Astrocyte (in vitro differentiated cells and primary cell): Measurements from ENCODE around the gene PSMD5. TPM values are rescaled to one million over a fixed set of nuclear protein-coding genes. Genes with fewer than 3 reads are reported as not detected.
A peak's percentile ranks its signal among the peaks of the same experiment; 100 is the strongest.

Experiments used
- DNase-seq: peaks from one replicate; pipeline ENCODE4 v3.0.0-alpha.2; 2010; ENCODE audit warnings: low read depth
- FAIRE-seq: peaks from 2 replicates; lab custom pipeline; 2011; peaks lifted over from hg19 to GRCh38; lab: Jason Lieb, UNC
- H2AFZ ChIP-seq: 2 replicates; pipeline ENCODE4 v1.6.0; 2012; ENCODE audit warnings: low read depth, low read length, inconsistent platforms
- H3K27ac ChIP-seq: 2 replicates; pipeline ENCODE4 v1.5.1; 2011; ENCODE audit warnings: low read depth, low read length, inconsistent platforms
- H3K27me3 ChIP-seq: 2 replicates; pipeline ENCODE4 v1.6.0; 2011; ENCODE audit warnings: low read length, inconsistent platforms; ENCODE audit not compliant: insufficient read depth
- H3K36me3 ChIP-seq: 2 replicates; pipeline ENCODE4 v1.5.1; 2011; ENCODE audit warnings: low read length, inconsistent platforms; ENCODE audit not compliant: insufficient read depth
- H3K4me1 ChIP-seq: 2 replicates; pipeline ENCODE4 v1.5.1; 2011; ENCODE audit warnings: low read length, inconsistent platforms; ENCODE audit not compliant: insufficient read depth
- H3K4me2 ChIP-seq: 2 replicates; pipeline ENCODE4 v1.6.0; 2012; ENCODE audit warnings: low read length, inconsistent platforms
- H3K4me3 ChIP-seq: 2 replicates; pipeline ENCODE4 v1.5.1; 2011; ENCODE audit warnings: low read depth, mild to moderate bottlenecking, low read length, inconsistent platforms; ENCODE audit not compliant: insufficient read depth
- H3K79me2 ChIP-seq: 2 replicates; pipeline ENCODE4 v1.6.0; 2012; ENCODE audit warnings: mild to moderate bottlenecking, low read length, inconsistent platforms; ENCODE audit not compliant: insufficient read depth
- H3K9ac ChIP-seq: 2 replicates; pipeline ENCODE4 v1.6.0; 2012; ENCODE audit warnings: mild to moderate bottlenecking, low read length, inconsistent platforms
- H3K9me3 ChIP-seq: 2 replicates; pipeline ENCODE4 v1.5.1; 2012; ENCODE audit warnings: low read depth, mild to moderate bottlenecking, low read length, inconsistent platforms; ENCODE audit not compliant: insufficient read depth
- H4K20me1 ChIP-seq: 2 replicates; pipeline ENCODE4 v1.6.0; 2012; ENCODE audit warnings: low read length, inconsistent platforms; ENCODE audit not compliant: insufficient read depth
- H3K27ac Mint-ChIP-seq: one replicate; pipeline ENCODE4 v1.8.0; 2021; ENCODE audit warnings: mild to moderate bottlenecking, mixed read lengths; ENCODE audit not compliant: unreplicated experiment
- H3K27me3 Mint-ChIP-seq: one replicate; pipeline ENCODE4 v1.8.0; 2021; ENCODE audit warnings: low read depth, mixed read lengths; ENCODE audit not compliant: unreplicated experiment
- H3K36me3 Mint-ChIP-seq: one replicate; pipeline ENCODE4 v1.8.0; 2021; ENCODE audit warnings: low read depth, mixed read lengths; ENCODE audit not compliant: unreplicated experiment
- H3K4me1 Mint-ChIP-seq: one replicate; pipeline ENCODE4 v1.8.0; 2021; ENCODE audit warnings: low read depth, mixed read lengths; ENCODE audit not compliant: unreplicated experiment
- H3K4me3 Mint-ChIP-seq: one replicate; pipeline ENCODE4 v1.8.0; 2021; ENCODE audit warnings: mild to moderate bottlenecking, moderate library complexity, mixed read lengths; ENCODE audit not compliant: unreplicated experiment
- H3K9me3 Mint-ChIP-seq: one replicate; pipeline ENCODE4 v1.8.0; 2021; ENCODE audit warnings: mild to moderate bottlenecking, mixed read lengths; ENCODE audit not compliant: unreplicated experiment
- CTCF ChIP-seq: IDR thresholded peaks from 2 replicates; pipeline ENCODE4 v1.5.1; 2011; ENCODE audit warnings: low read depth, mild to moderate bottlenecking, inconsistent platforms, low read length, moderate library complexity; ENCODE audit not compliant: insufficient read depth
- EZH2 ChIP-seq: IDR thresholded peaks from 2 replicates; pipeline ENCODE4 v1.6.1; 2012; ENCODE audit warnings: mild to moderate bottlenecking, low read length, inconsistent platforms; ENCODE audit not compliant: insufficient read depth
- total RNA-seq: library from RNA; stranded (reverse); gene quantifications from 2 replicates; pipeline ENCODE4 v1.2.1, GENCODE V29; 2021

Gene PSMD5
- total RNA-seq, 1 donor from 2014 or later, result 66.2 TPM

DNA sequence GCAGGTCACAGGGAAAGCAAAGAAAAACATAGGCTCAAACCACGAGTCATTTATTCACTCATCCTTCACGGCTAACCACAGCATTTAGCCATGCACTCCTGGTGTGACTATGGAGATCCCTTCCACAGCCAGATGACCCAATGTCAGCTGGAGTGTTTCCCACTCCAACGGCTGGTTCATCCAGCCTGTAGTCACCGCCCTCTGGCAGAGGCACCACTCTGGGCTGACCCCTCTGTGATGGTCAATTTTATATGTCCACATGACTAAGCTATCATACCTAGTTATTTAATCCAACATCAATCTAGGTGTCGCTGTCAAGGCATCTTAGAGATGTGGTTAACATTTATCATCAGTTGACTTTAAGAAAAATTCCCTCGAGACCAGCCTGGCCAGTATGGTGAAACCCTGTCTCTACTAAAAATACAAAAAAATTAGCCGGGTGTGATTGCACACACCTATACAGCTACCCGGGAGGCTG is 43.8 kb upstream of the PSMD5 start:
- Mint-ChIP-seq H3K4me3 (peak overlapping the region; percentile 3), H3K27me3 (peaks cover 4% of the 10 kb centered on the region), H3K27ac (no peak overlapping the region), H3K9me3 (no peaks in the 10 kb centered on the region), H3K36me3 (no peaks in the 10 kb centered on the region), H3K4me1 (peaks cover 15% of the 10 kb centered on the region)
- Histone ChIP-seq H3K4me1 (peaks cover 10% of the 10 kb centered on the region), H2AFZ (no peak overlapping the region), H3K27ac (no peak overlapping the region), H4K20me1 (no peaks in the 10 kb centered on the region), H3K4me2 (peak overlapping the region; percentile 47), H3K36me3 (no peaks in the 10 kb centered on the region), H3K9me3 (no peaks in the 10 kb centered on the region), H3K4me3 (no peak overlapping the region), H3K9ac (no peak overlapping the region), H3K27me3 (peaks cover 9% of the 10 kb centered on the region), H3K79me2 (no peaks in the 10 kb centered on the region)
- no peak for FAIRE-seq
- peak; percentile 91 for DNase-seq
- no peak for TF ChIP-seq EZH2
- no peak for TF ChIP-seq CTCF

- Mint-ChIP-seq H3K9me3 (no peaks in the 10 kb centered on the region), H3K27me3 (peaks cover 2% of the 10 kb centered on the region), H3K36me3 (no peaks in the 10 kb centered on the region), H3K4me1 (peaks cover 15% of the 10 kb centered on the region), H3K4me3 (peak overlapping the region; percentile 3), H3K27ac (peak overlapping the region; percentile 9)
- Histone ChIP-seq H3K9ac (no peak overlapping the region), H2AFZ (no peak overlapping the region), H3K4me3 (no peak overlapping the region), H3K4me2 (peak overlapping the region; percentile 47), H3K79me2 (no peaks in the 10 kb centered on the region), H3K9me3 (no peaks in the 10 kb centered on the region), H3K27me3 (peaks cover 9% of the 10 kb centered on the region), H3K36me3 (no peaks in the 10 kb centered on the region), H3K4me1 (peaks cover 10% of the 10 kb centered on the region), H3K27ac (no peak overlapping the region), H4K20me1 (no peaks in the 10 kb centered on the region)
- DNase-seq (no peak), FAIRE-seq (no peak)
- TF ChIP-seq EZH2, result no peak
- no peak for TF ChIP-seq CTCF
Observed at GRCh38 chr9:120885958-120886357, 43.2 kb upstream of the PSMD5 start.

DNA sequence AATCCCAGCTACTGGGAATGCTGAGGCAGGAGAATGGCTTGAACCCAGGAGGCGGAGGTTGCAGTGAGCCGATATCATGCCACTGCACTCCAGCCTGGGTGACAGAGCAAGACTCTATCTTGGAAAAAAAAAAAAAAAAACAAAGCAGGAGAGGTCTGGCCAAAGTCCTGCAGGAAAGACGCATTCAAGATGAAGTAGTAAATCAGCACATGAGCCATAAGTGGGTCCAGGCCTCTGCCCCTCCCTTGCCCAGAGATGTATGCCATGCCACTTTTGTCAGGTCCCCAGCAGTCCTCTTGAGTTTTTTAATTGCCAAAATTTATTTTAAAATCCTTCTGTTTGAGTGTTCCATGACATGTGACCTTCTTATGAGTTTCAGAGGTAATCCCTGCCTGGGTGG is 42.7 kb upstream of the PSMD5 start:
- no peak overlapping the region for H3K4me3 ChIP-seq
- Mint-ChIP-seq H3K27me3 (peaks cover 2% of the 10 kb centered on the region), H3K4me1 (peaks cover 15% of the 10 kb centered on the region), H3K36me3 (no peaks in the 10 kb centered on the region), H3K9me3 (no peaks in the 10 kb centered on the region), H3K27ac (no peak overlapping the region), H3K4me3 (no peak overlapping the region)
- no peaks in the 10 kb centered on the region for H3K79me2 ChIP-seq
- no peaks in the 10 kb centered on the region for H3K9me3 ChIP-seq
- no peak for TF ChIP-seq CTCF
- TF ChIP-seq EZH2, result no peak
- no peak overlapping the region for H3K9ac ChIP-seq
- peaks cover 10% of the 10 kb centered on the region for H3K4me1 ChIP-seq
- H3K27me3 ChIP-seq, result peaks cover 9% of the 10 kb centered on the region
- DNase-seq (no peak), FAIRE-seq (no peak)
- H3K36me3 ChIP-seq, result no peaks in the 10 kb centered on the region
- no peak overlapping the region for H3K4me2 ChIP-seq
- no peak overlapping the region for H2AFZ ChIP-seq
- H4K20me1 ChIP-seq, result no peaks in the 10 kb centered on the region
- no peak overlapping the region for H3K27ac ChIP-seq
